COR-L47 (cell line): Measurements from ENCODE around the gene TRAK1.

Experiments used
- DNase-seq: peaks from one replicate; lab custom pipeline; 2025; lab: John Stamatoyannopoulos, UW

TRAK1 gene

DNA sequence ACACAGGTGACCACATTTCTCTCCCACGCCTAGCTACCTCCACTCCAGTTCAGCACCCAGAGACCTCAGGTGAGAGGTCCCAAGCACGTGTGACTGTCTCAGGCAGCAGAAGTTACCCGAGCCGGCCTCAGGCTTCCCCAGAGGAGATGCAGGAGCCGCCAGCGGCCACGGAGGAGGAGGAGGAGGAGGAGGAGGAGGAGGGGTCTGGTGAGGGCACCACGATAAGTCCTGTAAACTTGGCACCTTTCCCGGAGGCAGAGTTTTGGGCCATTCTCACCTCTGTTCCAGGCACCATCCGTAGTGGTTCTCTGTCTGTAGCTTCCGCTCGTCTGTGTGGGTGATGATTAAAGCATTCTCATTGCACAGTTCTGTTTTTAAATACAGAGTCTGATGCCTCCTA, 118.8 kb downstream of the TRAK1 start:
- no peak for DNase-seq

- DNase-seq: no peak
Observed at GRCh38 chr3:42210726-42211125, 119.6 kb downstream of the TRAK1 start.

GRCh38 chr3:42213417-42213816, 122.3 kb downstream of the TRAK1 start:
- no peak for DNase-seq

DNA sequence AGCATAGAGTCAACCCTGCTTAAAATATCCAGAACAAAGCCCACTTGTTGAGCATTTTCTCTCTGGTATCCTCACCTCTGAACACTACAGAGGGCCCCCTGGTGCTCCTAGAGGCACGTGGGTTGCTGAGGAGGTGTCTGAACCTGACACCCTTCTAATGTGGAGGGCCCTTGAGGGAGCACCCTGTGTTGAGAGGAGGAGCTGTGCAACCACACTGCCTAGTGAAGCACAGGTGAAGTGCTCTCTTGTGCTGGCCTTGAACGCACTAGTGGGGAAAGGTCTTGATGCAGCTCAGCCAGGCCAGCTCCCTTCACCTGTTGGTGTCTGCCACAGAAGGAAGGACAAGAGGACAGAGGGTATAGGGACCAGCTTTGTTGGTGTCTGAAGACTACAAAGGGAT, 122.9 kb downstream of the TRAK1 start:
- DNase-seq: no peak

GRCh38 chr3:42214565-42215283, 123.6 kb downstream of the TRAK1 start:
- DNase-seq: no peak

DNA sequence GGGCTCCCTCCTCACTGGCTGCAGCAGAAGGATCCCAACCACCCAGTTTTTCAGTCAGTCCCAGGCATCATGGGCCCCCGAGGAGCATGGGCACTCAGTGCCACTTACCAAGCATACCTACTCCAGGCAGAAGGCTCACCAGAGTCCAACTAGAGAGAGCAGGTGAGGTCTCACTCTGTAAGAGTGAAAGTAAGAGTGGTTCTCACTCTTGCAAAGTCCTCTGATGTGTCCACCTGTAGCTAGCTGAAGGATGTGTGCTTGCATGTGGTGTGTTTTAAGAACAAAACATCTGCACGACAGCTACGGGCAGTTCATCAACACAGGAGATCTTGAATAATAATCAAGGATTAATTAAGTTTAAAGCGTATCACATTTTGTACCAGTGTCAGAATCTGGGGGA, 125.1 kb downstream of the TRAK1 start:
- DNase-seq: no peak

GRCh38 chr3:42216931-42217333, 125.8 kb downstream of the TRAK1 start:
- no peak for DNase-seq

DNA sequence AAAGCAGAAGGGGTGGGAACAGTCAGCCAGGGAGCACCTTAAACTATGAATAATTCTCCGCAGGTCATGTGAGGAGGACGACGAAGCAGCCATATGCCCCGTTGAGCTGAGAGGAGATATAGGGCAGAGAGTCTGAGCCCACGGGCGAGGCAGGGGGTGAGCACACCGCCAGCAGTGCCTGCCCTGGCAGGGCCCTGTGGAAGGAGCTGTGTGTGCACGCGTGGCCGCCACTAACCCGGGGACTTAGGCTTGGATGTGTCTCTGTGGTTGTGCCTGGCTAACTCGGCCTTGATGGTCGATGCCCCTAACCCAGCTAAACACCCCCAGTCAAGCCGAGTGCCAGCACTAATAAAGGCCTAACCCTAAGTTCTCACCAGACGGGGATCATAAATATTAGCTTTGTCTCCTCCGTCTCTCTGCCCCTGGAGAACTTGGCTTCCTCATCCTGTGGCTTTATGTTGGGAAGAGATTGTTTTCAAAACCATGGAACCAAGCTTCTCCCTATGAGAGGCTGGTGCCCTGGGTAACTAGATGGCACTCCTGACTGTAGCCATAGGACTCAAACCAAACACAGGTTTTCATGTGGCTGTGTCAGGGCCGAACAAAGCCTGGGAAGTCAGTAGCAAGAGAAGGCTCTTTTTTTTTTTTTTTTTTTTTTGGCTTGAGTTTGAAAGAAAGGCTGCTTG, 129.4 kb downstream of the TRAK1 start:
- no peak for DNase-seq

DNA sequence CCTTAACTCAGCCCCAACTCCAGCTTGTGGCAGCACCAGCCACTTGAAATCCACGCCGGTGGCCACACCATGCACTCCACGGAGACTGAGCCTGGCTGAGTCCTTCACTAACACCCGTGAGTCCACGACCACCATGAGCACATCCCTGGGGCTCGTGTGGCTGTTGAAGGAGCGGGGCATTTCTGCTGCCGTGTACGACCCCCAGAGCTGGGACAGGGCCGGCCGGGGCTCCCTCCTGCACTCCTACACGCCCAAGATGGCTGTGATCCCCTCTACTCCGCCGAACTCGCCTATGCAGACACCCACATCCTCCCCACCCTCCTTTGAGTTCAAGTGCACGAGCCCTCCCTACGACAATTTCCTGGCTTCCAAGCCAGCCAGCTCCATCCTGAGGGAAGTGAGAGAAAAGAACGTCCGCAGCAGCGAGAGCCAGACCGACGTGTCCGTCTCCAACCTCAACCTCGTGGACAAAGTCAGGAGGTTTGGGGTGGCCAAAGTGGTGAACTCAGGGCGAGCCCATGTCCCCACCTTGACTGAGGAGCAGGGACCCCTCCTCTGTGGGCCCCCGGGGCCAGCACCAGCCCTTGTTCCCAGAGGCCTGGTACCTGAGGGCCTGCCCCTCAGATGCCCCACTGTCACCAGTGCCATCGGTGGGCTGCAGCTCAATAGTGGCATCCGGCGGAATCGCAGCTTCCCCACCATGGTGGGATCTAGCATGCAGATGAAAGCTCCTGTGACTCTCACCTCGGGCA, 132.0 kb downstream of the TRAK1 start:
- no peak for DNase-seq

GRCh38 chr3:42224178-42224577, 133.0 kb downstream of the TRAK1 start:
- DNase-seq: no peak

DNA sequence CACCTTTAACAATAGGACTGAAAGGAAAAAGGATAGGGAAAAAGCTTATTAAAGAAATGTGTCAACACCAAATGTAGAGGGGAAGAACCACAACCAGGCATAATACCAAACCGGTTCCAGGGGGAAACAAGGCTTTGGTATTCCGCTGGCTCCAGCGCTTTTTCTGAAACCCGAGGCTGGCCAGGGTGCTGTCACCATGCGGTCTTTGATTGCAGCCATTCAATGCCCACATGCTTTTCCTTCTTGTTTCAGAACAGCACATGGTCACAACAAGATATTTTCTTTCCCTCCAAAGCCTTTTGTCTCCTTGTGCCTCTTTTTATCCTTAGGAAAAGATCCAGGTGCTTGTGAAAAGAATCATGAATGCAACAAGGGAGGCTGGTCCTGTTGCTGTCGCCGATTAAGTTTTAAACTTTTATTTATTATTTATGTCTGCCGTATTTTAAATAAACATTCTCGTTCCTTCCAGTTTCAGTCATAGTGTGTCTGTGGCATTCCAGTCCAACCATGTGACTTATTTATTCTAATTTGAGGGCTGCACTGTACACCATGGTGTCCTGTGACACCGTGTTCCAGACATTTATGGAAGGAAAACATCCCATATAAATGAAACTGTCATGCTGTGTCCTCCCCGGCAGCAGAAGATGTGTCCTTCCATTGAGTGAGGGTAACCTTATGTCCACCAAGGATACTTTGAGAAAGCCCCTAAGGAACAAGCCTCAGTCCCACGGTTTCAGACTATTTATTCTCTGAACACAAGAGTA, 133.7 kb downstream of the TRAK1 start:
- no peak for DNase-seq

DNA sequence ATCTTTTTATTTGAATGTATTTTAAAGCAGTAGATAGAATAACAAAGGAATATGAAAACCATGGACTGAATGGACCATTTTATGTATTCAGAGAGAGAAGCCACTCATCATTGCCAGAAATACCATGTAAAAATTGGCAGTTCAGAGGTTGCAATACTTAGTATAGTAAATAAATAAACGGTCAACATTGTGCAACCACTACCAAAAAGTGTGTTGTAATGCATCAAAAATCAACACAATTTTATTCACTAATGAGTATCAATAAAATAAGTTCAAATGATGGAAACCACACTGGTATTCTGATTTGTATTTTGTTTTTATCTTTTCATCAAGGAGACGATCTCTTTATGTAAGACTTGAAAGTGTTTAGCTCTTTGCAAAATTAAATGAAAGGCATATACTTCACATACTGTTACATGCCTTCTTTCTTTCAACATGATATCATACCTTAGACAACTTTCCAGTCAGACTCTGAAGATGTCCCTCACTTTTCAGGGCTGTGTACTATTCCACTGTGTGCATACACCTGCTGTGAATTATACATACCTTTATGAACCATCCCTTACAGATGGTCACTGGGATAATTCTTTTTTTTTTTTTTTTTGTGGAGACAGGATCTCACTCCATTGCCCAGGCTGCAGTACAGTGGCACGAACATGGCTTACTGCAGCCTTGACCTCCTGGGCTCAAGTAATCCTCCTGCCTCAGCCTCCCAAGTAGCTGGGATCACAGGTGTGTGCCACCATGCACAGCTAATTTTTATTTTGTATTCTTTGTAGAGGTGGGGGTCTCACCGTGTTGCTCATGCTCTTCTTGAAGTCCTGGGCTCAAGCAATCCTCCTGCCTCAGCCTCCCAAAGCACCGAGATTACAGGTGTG, 134.6 kb downstream of the TRAK1 start:
- DNase-seq: no peak

GRCh38 chr3:42226470-42227425, 135.6 kb downstream of the TRAK1 start:
- no peak for DNase-seq

GRCh38 chr3:42228796-42229195, 137.6 kb downstream of the TRAK1 start:
- no peak for DNase-seq

DNA sequence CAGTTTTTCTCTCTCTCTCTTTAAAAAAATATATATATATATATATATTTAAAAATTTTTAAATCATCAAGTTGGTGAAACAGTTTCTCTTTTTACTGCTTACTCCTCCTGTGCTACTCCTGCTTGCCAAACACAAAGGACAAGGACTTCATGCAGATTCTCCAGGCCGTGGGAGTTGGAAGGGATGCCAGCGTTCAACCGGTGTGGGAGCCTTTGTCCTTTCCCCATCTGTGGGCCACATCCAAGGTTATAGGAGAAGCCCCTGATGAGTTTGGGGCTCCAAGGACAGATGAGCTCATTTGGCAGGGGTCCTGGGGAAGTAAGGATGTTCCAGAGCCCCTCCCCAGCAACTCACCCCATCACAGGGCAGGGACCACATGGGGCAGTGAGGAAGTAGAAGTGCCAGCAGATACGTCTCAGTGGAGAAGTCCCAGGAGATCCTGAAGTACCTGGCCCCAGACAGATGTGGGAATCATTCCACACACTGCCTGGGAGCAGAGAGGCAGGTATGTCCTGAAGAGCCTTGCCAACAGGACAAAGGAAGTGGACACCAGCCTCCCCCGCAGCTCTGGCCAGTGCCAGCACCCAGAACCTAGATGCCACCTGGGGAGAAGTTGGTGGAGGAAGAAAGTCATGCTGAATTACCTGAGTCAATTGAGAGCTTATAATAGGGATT, 138.2 kb downstream of the TRAK1 start:
- no peak for DNase-seq

GRCh38 chr3:42229942-42230688, 139.0 kb downstream of the TRAK1 start:
- DNase-seq: peak; percentile 6

DNA sequence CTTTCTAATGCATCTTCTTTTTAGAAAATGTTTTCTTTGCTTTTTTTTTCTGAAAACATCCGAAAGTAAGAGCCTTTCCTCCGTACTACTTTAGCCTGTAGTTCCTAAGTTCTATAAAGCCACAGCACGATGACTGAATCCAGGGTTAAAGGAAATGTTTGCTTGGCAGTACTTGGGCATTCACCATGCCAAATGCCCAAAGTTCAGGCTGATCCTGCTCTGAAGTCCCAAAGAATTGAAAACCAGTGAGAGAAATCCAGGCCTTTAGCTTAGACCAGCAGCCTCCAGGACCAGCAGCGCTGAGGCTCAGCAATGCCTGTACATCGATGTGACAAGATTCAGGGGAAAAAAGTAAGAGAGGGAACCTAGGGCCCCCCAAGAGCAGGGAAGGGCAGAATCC, 139.7 kb downstream of the TRAK1 start:
- no peak for DNase-seq

GRCh38 chr3:42235532-42235931, 144.4 kb downstream of the TRAK1 start:
- no peak for DNase-seq

GRCh38 chr3:42236611-42237010, 145.5 kb downstream of the TRAK1 start:
- no peak for DNase-seq
